Mammary microvascular endothelial cell (primary cell): ENCODE measurements around the gene SULT1C2. TPM values are rescaled to one million over a fixed set of nuclear protein-coding genes. Genes with fewer than 3 reads are reported as not detected.

Source experiments
- total RNA-seq: library from RNA; depleted of rRNA; stranded (reverse); fragments of >200 nt; gene quantifications from 2 replicates; pipeline ENCODE4 v1.2.3, GENCODE V29; 2015

SULT1C2 gene
- not detected in 2 replicates for total RNA-seq

DNA sequence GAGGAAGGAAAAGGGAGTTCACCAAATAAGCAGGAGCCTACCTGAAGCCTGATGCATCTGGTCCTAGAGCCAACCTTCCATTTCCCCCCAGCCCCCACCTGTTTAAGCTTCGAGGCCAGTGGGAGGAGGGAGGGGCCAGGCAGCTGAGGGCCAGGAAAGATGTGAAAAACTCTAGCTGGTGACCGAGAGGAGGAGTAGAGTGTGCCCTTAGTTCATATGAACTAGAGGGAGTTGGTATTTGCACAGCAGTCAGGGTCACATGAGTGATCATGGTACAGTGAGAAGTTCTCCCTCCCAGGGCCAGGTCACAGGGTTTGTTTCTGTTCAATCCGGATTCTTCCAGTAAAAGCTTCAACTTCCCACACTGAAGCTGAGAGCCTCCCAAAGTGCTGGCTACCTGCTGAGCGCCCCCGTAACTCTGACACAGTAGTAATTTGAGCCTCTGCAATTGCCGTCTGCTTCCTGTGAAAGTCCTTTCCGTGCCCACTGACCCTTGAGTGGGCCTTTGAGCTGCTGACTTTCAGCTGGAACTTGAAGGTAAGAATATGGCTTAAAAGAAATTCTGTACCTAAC lies at the start of gene SULT1C2:
Gene SULT1C2 (plus strand): TSS at position 362 of the 573 bp plus-strand sequence. CDS start 4,773 bp downstream, outside the sequence.

DNA sequence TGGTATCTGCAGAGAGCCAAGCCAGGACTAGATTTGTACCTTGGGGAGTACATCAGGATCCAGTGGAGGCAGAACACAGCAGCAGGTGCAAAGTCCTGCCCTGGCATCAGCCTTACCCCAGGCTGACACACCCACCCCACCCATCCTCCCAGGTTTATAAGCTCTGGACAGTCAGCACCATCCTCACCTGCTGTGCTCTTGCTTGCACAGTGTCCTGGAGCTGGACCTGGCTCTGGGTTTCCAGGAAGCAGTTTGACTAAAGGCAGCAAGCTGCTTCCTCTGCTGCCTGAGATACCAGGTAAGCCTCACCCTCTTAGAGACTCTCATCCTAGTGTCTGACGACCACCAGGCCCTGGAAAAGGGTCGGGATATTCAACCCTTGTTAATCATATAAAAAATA lies 48.9 kb upstream of the SULT1C2 start, which contains the start of gene SULT1C3:
Gene SULT1C3 (plus strand): TSS at position 183 of the 400 bp plus-strand sequence. CDS start 7,227 bp downstream, outside the sequence.

Other genes with a start within 250 kb of the SULT1C2 start
- not detected in 2 replicates for gene SULT1C3, start 48.9 kb upstream of the SULT1C2 start, total RNA-seq
- gene SULT1C4, start 89.1 kb downstream of the SULT1C2 start, total RNA-seq, result 4.1 and 6.7 TPM in 2 replicates
- 8.2 and 8.6 TPM in 2 replicates for gene GCC2, start 160.3 kb downstream of the SULT1C2 start, total RNA-seq
- gene LIMS1, start 245.6 kb downstream of the SULT1C2 start, total RNA-seq, result 85.3 and 89.7 TPM in 2 replicates